ENCODE results near the gene OXCT2. TPM values are rescaled to one million over a fixed set of nuclear protein-coding genes. Genes with fewer than 3 reads are reported as not detected.

Gene OXCT2
- total and polyA plus RNA-seq, 8 donors: 0.53 to 4.8 (median 1.5) TPM; not detected in 3

GRCh38 chr1:39761016-39761415 is 10.1 kb downstream of the OXCT2 start:
- Histone ChIP-seq H3K4me3 (no peak overlapping the region), H3K36me3 (peaks cover 14 to 69% (median 61%) of the 10 kb centered on the region in 4 donors), H3K27ac (no peak overlapping the region), H3K9me3 (no peaks in the 10 kb centered on the region), H3K27me3 (no peaks in the 10 kb centered on the region), H3K4me1 (no peaks in the 10 kb centered on the region)
- DNase-seq: no peak
- intact Hi-C loops (cut with DNase I; ENCODE audit: low total_unique reads): no loop called here
- WGBS, 5 donors: 79 to 92% (median 85%) methylated on average over 8 to 9 of the region's 9 CpGs
- TF ChIP-seq CTCF (IDR thresholded peaks at IDR 0.05) (no peak), POLR2A (IDR thresholded peaks at IDR 0.05) (no peak), EP300 (IDR thresholded peaks at IDR 0.05) (no peak), POLR2AphosphoS5 (IDR thresholded peaks at IDR 0.05) (no peak)

DNA sequence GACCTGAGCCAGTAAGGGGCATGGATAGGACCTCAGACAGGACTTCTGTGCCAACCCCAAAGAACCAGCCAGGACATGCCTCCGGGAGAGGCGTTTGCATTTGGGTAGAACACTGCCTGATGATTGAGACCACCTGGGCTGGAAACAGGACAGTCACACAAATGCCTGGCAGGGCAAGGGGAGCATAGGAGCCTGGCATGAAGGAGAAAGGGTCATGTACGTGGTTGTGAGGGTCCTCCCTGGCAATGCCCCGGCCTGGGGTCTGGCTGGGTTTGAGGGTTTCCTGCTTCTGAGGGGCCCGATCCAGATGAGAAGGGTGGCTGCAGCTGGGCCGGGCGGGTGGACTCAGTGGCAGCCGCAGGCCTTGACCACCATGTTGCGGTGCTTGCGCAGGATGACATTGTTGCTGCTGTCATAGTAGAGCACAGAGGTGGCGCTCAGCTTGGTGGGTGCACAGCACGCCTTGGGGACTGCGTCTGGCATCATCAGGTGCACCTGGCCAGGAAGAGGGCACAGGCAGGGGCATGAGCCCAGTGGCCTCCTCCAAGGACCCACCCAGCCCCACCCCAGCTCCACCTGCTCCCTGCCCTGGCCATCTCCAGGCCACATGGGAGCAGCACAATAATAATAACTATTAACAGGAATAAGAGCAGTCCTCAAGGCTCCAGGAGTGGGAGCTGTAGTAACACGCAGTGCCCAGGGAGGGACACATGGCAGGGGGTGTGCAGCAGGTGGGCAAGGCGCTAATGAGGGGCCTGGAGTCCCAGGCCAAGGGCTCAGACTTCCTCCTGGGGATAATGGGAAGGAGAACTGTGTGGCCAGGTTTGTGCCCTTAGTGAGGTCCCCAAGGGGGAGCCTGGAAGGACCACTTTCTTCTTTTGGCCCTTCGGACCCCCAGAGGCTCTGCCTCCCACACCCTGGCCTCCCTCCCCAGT is 10.8 kb downstream of the OXCT2 start:
- no peak for DNase-seq
- no peaks in the 10 kb centered on the region for H3K27me3 ChIP-seq
- H3K9me3 ChIP-seq: no peaks in the 10 kb centered on the region
- peaks cover 21 to 76% (median 68%) of the 10 kb centered on the region in 4 donors for H3K36me3 ChIP-seq
- no peaks in the 10 kb centered on the region for H3K4me1 ChIP-seq
- intact Hi-C loops (cut with DNase I; ENCODE audit: low total_unique reads): no loop called here
- WGBS, 5 donors: 91 to 97% (median 94%) methylated on average over 15 to 16 of the region's 16 CpGs
- TF ChIP-seq POLR2A (IDR thresholded peaks at IDR 0.05) (no peak), POLR2AphosphoS5 (IDR thresholded peaks at IDR 0.05) (no peak)
- no peak overlapping the region for H3K4me3 ChIP-seq
- H3K27ac ChIP-seq: no peak overlapping the region

DNA sequence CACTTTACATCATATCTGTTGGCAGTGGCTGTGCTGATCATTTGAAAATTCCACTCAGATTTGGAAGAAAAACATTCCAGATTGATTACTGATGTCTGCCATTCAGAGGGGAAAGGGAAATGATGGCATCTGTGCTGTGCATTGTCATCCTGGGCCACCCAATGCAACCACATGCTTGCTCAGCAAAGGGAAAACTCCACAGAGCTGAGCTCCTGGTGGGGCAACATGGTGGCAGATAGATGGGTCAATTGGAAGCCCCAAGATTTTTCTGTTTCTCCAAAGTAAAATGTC is 11.8 kb downstream of the OXCT2 start:
- H3K4me3 ChIP-seq: no peak overlapping the region
- peaks cover 0 to 7% (median under 1%) of the 10 kb centered on the region in 4 donors for H3K4me1 ChIP-seq
- H3K27me3 ChIP-seq: no peaks in the 10 kb centered on the region
- TF ChIP-seq POLR2A (IDR thresholded peaks at IDR 0.05) (no peak), EP300 (IDR thresholded peaks at IDR 0.05) (no peak), POLR2AphosphoS5 (IDR thresholded peaks at IDR 0.05) (no peak), CTCF (IDR thresholded peaks at IDR 0.05) (no peak)
- no peaks in the 10 kb centered on the region for H3K9me3 ChIP-seq
- no peak overlapping the region for H3K27ac ChIP-seq
- intact Hi-C loops (cut with DNase I; ENCODE audit: low total_unique reads): no loop called here
- DNase-seq: no peak
- H3K36me3 ChIP-seq: peaks cover 28 to 86% (median 78%) of the 10 kb centered on the region in 4 donors

DNA sequence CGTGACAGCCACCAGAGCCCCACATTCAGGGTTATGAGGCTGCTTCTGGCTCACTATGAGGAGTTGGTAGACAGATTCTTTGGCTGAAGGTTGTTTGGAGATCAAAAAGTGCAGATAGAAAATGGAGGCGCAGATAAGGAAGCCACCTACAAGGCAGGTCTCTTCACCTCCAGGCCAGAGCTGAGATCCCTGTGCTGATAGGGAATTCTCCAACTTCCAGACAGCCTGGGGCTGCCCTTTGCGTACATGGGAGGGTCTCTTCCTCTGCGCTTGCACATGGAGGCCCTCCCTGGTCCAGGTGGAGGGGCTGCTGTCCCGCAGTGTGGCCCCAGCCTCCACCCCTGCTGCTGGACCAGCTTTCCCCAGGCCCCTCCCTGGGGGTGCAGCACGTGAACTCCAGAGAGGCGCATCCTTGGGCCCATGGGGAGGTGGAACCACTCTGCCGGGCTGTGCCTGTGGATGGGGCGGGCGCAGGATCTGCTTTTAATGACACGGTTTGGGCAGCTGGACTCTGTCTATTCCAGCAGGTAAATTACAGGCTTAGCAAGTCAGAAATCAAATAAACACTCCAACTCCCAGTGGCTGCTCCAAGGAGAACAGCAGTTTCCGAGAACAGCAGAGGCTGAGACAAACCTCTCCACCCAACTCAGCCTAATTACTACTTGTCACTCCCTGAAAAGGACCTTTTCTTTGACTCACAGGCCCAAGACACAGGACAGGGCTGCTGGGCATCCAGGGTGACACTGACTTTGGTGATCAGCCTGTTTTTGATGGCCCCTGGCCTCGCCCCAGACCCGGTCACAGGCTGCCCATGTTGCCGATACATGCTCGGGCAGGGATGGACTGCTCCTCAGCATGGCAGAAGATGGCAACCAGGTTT is 12.4 kb downstream of the OXCT2 start:
- intact Hi-C loops (cut with DNase I; ENCODE audit: low total_unique reads): no loop called here
- Histone ChIP-seq H3K27ac (no peak overlapping the region), H3K27me3 (no peaks in the 10 kb centered on the region), H3K4me1 (peaks cover 0 to 13% (median 4%) of the 10 kb centered on the region in 4 donors), H3K4me3 (no peak overlapping the region), H3K36me3 (peaks cover 31 to 90% (median 83%) of the 10 kb centered on the region in 4 donors), H3K9me3 (no peaks in the 10 kb centered on the region)
- WGBS, 5 donors: 90 to 96% (median 93%) methylated on average over 14 to 16 of the region's 16 CpGs
- TF ChIP-seq POLR2A (IDR thresholded peaks at IDR 0.05) (no peak), CTCF (IDR thresholded peaks at IDR 0.05) (no peak), EP300 (IDR thresholded peaks at IDR 0.05) (no peak)
- DNase-seq: no peak
